ENCODE measurements around the gene PON2.
"Not testable (repeated sequence)": the region's sequence is repeated elsewhere in the genome, so short reads cannot be mapped to it uniquely, and the experiment has no call there.

The PON2 gene

GRCh38 chr7:95404316-95404865 is 30.4 kb downstream of the PON2 start:
- peak; percentile 15 for DNase-seq

GRCh38 chr7:95398155-95398940 is 36.5 kb downstream of the PON2 start:
- no peak for DNase-seq

GRCh38 chr7:95397381-95397780 is 37.4 kb downstream of the PON2 start:
- DNase-seq, result no peak

- no peak for DNase-seq
These were observed 38.4 kb downstream of the PON2 start, which contains the start of gene PON3 for GRCh38 chr7:95396136-95397032. TSS of gene PON3 (minus strand) at chr7:95396375. CDS start at chr7:95396350, 25 bp downstream.

- no peak for DNase-seq
These were observed 39.1 kb downstream of the PON2 start for GRCh38 chr7:95395755-95396135.

GRCh38 chr7:95394370-95394769 is 40.5 kb downstream of the PON2 start:
- DNase-seq, result no peak

GRCh38 chr7:95391761-95392160 is 43.1 kb downstream of the PON2 start:
- no peak for DNase-seq

GRCh38 chr7:95389516-95389915 is 45.3 kb downstream of the PON2 start:
- DNase-seq, result peak; percentile 16

GRCh38 chr7:95379457-95379856 is 55.4 kb downstream of the PON2 start:
- DNase-seq, result not testable (repeated sequence)

GRCh38 chr7:95376632-95377400 is 58.0 kb downstream of the PON2 start:
- DNase-seq, result no peak

GRCh38 chr7:95375591-95376257 is 59.1 kb downstream of the PON2 start:
- DNase-seq, result no peak

- DNase-seq, result no peak
These were observed 61.5 kb downstream of the PON2 start for GRCh38 chr7:95373323-95373722.

GRCh38 chr7:95368235-95368634 is 66.6 kb downstream of the PON2 start:
- DNase-seq, result no peak

GRCh38 chr7:95367606-95368005 is 67.2 kb downstream of the PON2 start:
- DNase-seq, result no peak

- no peak for DNase-seq
These were observed 69.7 kb downstream of the PON2 start for GRCh38 chr7:95365151-95365550.

GRCh38 chr7:95357623-95358022 is 77.2 kb downstream of the PON2 start:
- DNase-seq, result no peak

Data from midbrain (tissue), 1 donor.